ENCODE measurements around the gene SDR42E2.

The SDR42E2 gene

GRCh38 chr16:22210285-22210684 lies 48.0 kb downstream of the SDR42E2 start:
- no peak for DNase-seq (ENCODE audit: low read depth)
- no peak overlapping the region for H3K4me3 ChIP-seq (ENCODE audit: low read depth, low read length)
- no peak for TF ChIP-seq CTCF (IDR thresholded peaks at IDR 0.05; ENCODE audit: low read depth, low read length, missing control alignments)
- in situ Hi-C loops (cut with HindIII; ENCODE audit: low sequenced_read_pairs) = no loop called here

GRCh38 chr16:22210854-22211253 lies 48.5 kb downstream of the SDR42E2 start:
- in situ Hi-C loops (cut with HindIII; ENCODE audit: low sequenced_read_pairs) = no loop called here
- no peak for TF ChIP-seq CTCF (IDR thresholded peaks at IDR 0.05; ENCODE audit: low read depth, low read length, missing control alignments)

GRCh38 chr16:22213236-22213635 lies 50.9 kb downstream of the SDR42E2 start:
- in situ Hi-C loops (cut with HindIII; ENCODE audit: low sequenced_read_pairs) = no loop called here
- TF ChIP-seq CTCF (IDR thresholded peaks at IDR 0.05; ENCODE audit: low read depth, low read length, missing control alignments) = no peak
- no peak overlapping the region for H3K4me3 ChIP-seq (ENCODE audit: low read depth, low read length)
- DNase-seq (ENCODE audit: low read depth) = no peak

More at GRCh38 chr16:22210854-22211253, 48.5 kb downstream of the SDR42E2 start:
- no peak for DNase-seq (ENCODE audit: low read depth)
- H3K4me3 ChIP-seq (ENCODE audit: low read depth, low read length) = no peak overlapping the region

- H3K4me3 ChIP-seq (ENCODE audit: low read depth, low read length) = no peak overlapping the region
- DNase-seq (ENCODE audit: low read depth) = no peak
- no peak for TF ChIP-seq CTCF (IDR thresholded peaks at IDR 0.05; ENCODE audit: low read depth, low read length, missing control alignments)
- in situ Hi-C loops (cut with HindIII; ENCODE audit: low sequenced_read_pairs) = no loop called here
These were observed 51.5 kb downstream of the SDR42E2 start for GRCh38 chr16:22213801-22214200.

- no peak for DNase-seq (ENCODE audit: low read depth)
- H3K4me3 ChIP-seq (ENCODE audit: low read depth, low read length) = no peak overlapping the region
- TF ChIP-seq CTCF (IDR thresholded peaks at IDR 0.05; ENCODE audit: low read depth, low read length, missing control alignments) = no peak
- in situ Hi-C loops (cut with HindIII; ENCODE audit: low sequenced_read_pairs) = no loop called here
These were observed 52.1 kb downstream of the SDR42E2 start for GRCh38 chr16:22214402-22214801.

- no peak for TF ChIP-seq CTCF (IDR thresholded peaks at IDR 0.05; ENCODE audit: low read depth, low read length, missing control alignments)
- H3K4me3 ChIP-seq (ENCODE audit: low read depth, low read length) = no peak overlapping the region
- in situ Hi-C loops (cut with HindIII; ENCODE audit: low sequenced_read_pairs) = no loop called here
- DNase-seq (ENCODE audit: low read depth) = no peak
These were observed 52.6 kb downstream of the SDR42E2 start for GRCh38 chr16:22214889-22215288.

All from astrocyte of the cerebellum (primary cell).